HG02610 (cell line): ENCODE data around the gene TSNAXIP1.
A peak's percentile ranks its signal among the peaks of the same experiment; 100 is the strongest.
"Not testable (repeated sequence)": the region's sequence is repeated elsewhere in the genome, so short reads cannot be mapped to it uniquely, and the experiment has no call there.

Experiments
- ATAC-seq: cut with Tn5 transposase; IDR thresholded peaks from one replicate; pipeline ENCODE4 v1.9.1; 2021; ENCODE audit warnings: mild to moderate bottlenecking, moderate library complexity; ENCODE audit not compliant: unreplicated experiment

Gene TSNAXIP1

GRCh38 chr16:67833030-67833414 is 26.3 kb downstream of the TSNAXIP1 start:
- ATAC-seq = peak; percentile 9

- peak; percentile 95 for ATAC-seq
Measured at GRCh38 chr16:67833415-67834241, 26.9 kb downstream of the TSNAXIP1 start.

- no peak for ATAC-seq
Measured at GRCh38 chr16:67834242-67834614, 27.5 kb downstream of the TSNAXIP1 start.

- not testable (repeated sequence) for ATAC-seq
Measured at GRCh38 chr16:67837190-67837589, 30.5 kb downstream of the TSNAXIP1 start.

- ATAC-seq = no peak
Measured at GRCh38 chr16:67837811-67838210, 31.1 kb downstream of the TSNAXIP1 start.

GRCh38 chr16:67841198-67841815 is 34.6 kb downstream of the TSNAXIP1 start:
- ATAC-seq = no peak

- ATAC-seq = peak; percentile 37
Measured at GRCh38 chr16:67841816-67842508, 35.3 kb downstream of the TSNAXIP1 start, which contains the start of gene THAP11. Gene THAP11, plus strand, starts transcription at chr16:67842320. Its CDS starts 235 bp downstream, at chr16:67842555.

- peak; percentile 4 for ATAC-seq
Measured at GRCh38 chr16:67842509-67843342, 36.0 kb downstream of the TSNAXIP1 start.

GRCh38 chr16:67843343-67843765 is 36.7 kb downstream of the TSNAXIP1 start:
- no peak for ATAC-seq

GRCh38 chr16:67844497-67844896 is 37.8 kb downstream of the TSNAXIP1 start:
- ATAC-seq = no peak

GRCh38 chr16:67845291-67846062 is 38.8 kb downstream of the TSNAXIP1 start:
- ATAC-seq = no peak

GRCh38 chr16:67846063-67846319 is 39.3 kb downstream of the TSNAXIP1 start:
- no peak for ATAC-seq

GRCh38 chr16:67846320-67847063 is 39.8 kb downstream of the TSNAXIP1 start, which contains the start of gene NUTF2:
Gene NUTF2, plus strand, starts transcription at chr16:67846933. Its CDS starts 18,198 bp downstream, at chr16:67865131.
- ATAC-seq = peak; percentile 58

GRCh38 chr16:67847064-67847861 is 40.6 kb downstream of the TSNAXIP1 start, which contains the start of gene CENPT:
Gene CENPT, minus strand, starts transcription at chr16:67847693. Its CDS starts 13,834 bp downstream, at chr16:67833859.
- peak; percentile 29 for ATAC-seq

GRCh38 chr16:67848118-67848517 is 41.4 kb downstream of the TSNAXIP1 start:
- ATAC-seq = no peak

- no peak for ATAC-seq
Measured at GRCh38 chr16:67853670-67854069, 47.0 kb downstream of the TSNAXIP1 start.

GRCh38 chr16:67855789-67856188 is 49.1 kb downstream of the TSNAXIP1 start:
- ATAC-seq = no peak

- no peak for ATAC-seq
Measured at GRCh38 chr16:67856927-67857546, 50.3 kb downstream of the TSNAXIP1 start.
